GM12891 (cell line): ENCODE measurements around the gene SLC19A1.

Experiments used
- PAX5 ChIP-seq: IDR thresholded peaks from 2 replicates; pipeline ENCODE4 v1.6.1; 2011; ENCODE audit warnings: low read length, moderate library complexity, mild to moderate bottlenecking; ENCODE audit not compliant: insufficient read depth, severe bottlenecking
- POLR2A ChIP-seq: IDR thresholded peaks from 2 replicates; pipeline ENCODE4 v1.6.1; 2011; ENCODE audit warnings: low read depth, low read length, control low read depth
- POLR2AphosphoS5 ChIP-seq: IDR thresholded peaks from 2 replicates; pipeline ENCODE4 v1.6.1; 2011; ENCODE audit warnings: low read depth, low read length, control low read depth
- SPI1 ChIP-seq: IDR thresholded peaks from 2 replicates; pipeline ENCODE4 v1.6.1; 2011; ENCODE audit warnings: low read depth, low read length, control low read depth
- TAF1 ChIP-seq: IDR thresholded peaks from 2 replicates; pipeline ENCODE4 v1.6.1; 2011; ENCODE audit warnings: low read depth, low read length, control low read depth

DNA sequence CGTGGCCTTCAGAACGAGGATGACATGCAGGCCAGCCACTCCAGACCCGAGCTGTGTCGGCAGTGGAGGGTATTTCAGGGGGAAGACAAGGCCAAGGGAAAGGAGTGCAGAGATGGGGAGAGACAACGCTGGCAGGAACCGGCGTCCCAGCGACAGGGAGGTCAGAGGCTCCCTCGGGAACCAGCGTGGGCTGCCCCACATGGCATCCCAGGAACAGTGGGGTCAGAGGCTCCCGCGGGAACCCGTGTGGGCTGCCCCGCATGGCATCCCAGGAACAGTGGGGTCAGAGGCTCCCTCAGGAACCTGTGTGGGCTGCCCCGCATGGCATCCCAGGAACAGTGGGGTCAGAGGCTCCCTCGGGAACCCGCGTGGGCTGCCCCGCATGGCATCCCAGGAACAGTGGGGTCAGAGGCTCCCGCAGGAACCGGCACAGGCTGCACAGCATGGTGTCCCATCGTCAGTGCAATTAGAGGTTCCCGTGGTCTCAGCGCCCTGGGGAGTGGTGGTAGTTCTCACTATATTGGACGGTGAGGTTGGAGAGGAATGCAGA lies 43.0 kb downstream of the SLC19A1 start:
- TF ChIP-seq POLR2A = no peak
- no peak for TF ChIP-seq TAF1
- no peak for TF ChIP-seq POLR2AphosphoS5
- TF ChIP-seq SPI1 = no peak
- no peak for TF ChIP-seq PAX5
